Measurements from ENCODE around the gene MROH7. TPM values are rescaled to one million over a fixed set of nuclear protein-coding genes. Genes with fewer than 3 reads are reported as not detected.

The MROH7 gene
- polyA plus RNA-seq, 3 donors, result 1.1 TPM; not detected in 2

DNA sequence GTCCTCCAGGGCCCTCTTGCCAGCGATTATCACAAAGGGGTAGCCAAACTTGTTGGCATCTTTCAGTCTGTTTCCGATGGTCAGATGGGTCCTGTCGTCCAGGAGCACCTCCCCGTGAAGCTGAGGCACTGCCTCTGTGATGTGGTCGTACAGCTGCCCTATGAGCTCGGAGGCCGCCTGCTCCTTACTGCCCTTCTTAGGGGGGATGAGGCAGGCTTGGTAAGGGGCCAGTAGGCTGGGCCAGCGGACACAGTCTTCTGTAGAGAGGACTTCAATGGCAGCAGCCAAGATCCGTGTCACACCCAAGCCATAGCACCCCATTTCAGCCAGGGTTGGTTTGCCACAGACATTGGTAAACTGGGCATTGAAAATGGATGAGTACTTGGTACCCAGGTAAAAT lies 116.2 kb downstream of the MROH7 start:
- Histone ChIP-seq H3K36me3 (replicated peaks in 1 of 2; ENCODE audit: control insufficient read depth in 1 of 2, insufficient read depth in 2 of 2, low read length in 2 of 2) (peaks cover 14 to 33% of the 10 kb centered on the region in 2 donors), H3K79me2 (ENCODE audit: insufficient read depth, low read length) (peaks cover 8% of the 10 kb centered on the region), H3K4me1 (ENCODE audit: control insufficient read depth in 1 of 2, insufficient read depth in 2 of 2, low read length in 2 of 2) (no peaks in the 10 kb centered on the region), H3K9me3 (replicated peaks in 1 of 2; ENCODE audit: control insufficient read depth in 1 of 2, insufficient read depth in 1 of 2, low read length in 2 of 2) (no peaks in the 10 kb centered on the region), H3K27me3 (ENCODE audit: control insufficient read depth in 2 of 2, insufficient read depth in 2 of 2, low read length in 2 of 2) (no peaks in the 10 kb centered on the region), H4K20me1 (ENCODE audit: insufficient read depth, low read length) (no peaks in the 10 kb centered on the region), H3K4me2 (replicated peaks; ENCODE audit: extremely low read depth, low read length, poor library complexity, severe bottlenecking) (no peak overlapping the region), H3K27ac (ENCODE audit: low read depth in 1 of 2, low read length in 2 of 2) (no peak overlapping the region), H3K9ac (ENCODE audit: insufficient read depth, low read length, poor library complexity, severe bottlenecking) (no peak overlapping the region), H3K4me3 (replicated peaks in 1 of 3; ENCODE audit: low read depth in 2 of 3, low read length in 3 of 3) (no peak overlapping the region), H2AFZ (ENCODE audit: insufficient read depth, low read depth, low read length, poor library complexity, severe bottlenecking) (no peak overlapping the region)
- 99% methylated on average over 7 of the region's 9 CpGs for WGBS (ENCODE audit: insufficient coverage)
- no peak overlapping the region for H3K4me3 Mint-ChIP-seq
- peaks cover 23 to 27% of the 10 kb centered on the region in 2 donors for H3K36me3 Mint-ChIP-seq
- no peak for DNase-seq
- H3K4me1 Mint-ChIP-seq, result peaks cover 2% of the 10 kb centered on the region
- H3K27ac Mint-ChIP-seq, result no peak overlapping the region
- TF ChIP-seq, protein P1, sequence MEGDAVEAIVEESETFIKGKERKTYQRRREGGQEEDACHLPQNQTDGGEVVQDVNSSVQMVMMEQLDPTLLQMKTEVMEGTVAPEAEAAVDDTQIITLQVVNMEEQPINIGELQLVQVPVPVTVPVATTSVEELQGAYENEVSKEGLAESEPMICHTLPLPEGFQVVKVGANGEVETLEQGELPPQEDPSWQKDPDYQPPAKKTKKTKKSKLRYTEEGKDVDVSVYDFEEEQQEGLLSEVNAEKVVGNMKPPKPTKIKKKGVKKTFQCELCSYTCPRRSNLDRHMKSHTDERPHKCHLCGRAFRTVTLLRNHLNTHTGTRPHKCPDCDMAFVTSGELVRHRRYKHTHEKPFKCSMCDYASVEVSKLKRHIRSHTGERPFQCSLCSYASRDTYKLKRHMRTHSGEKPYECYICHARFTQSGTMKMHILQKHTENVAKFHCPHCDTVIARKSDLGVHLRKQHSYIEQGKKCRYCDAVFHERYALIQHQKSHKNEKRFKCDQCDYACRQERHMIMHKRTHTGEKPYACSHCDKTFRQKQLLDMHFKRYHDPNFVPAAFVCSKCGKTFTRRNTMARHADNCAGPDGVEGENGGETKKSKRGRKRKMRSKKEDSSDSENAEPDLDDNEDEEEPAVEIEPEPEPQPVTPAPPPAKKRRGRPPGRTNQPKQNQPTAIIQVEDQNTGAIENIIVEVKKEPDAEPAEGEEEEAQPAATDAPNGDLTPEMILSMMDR (IDR thresholded peaks at IDR 0.05), result no peak
- peaks cover 0 to 1% (median 0%) of the 10 kb centered on the region in 3 donors for H3K27me3 Mint-ChIP-seq (ENCODE audit: low read depth in 3 of 3)
- no peaks in the 10 kb centered on the region for H3K9me3 Mint-ChIP-seq
- intact Hi-C loops (cut with micrococcal nuclease), result no loop called here

DNA sequence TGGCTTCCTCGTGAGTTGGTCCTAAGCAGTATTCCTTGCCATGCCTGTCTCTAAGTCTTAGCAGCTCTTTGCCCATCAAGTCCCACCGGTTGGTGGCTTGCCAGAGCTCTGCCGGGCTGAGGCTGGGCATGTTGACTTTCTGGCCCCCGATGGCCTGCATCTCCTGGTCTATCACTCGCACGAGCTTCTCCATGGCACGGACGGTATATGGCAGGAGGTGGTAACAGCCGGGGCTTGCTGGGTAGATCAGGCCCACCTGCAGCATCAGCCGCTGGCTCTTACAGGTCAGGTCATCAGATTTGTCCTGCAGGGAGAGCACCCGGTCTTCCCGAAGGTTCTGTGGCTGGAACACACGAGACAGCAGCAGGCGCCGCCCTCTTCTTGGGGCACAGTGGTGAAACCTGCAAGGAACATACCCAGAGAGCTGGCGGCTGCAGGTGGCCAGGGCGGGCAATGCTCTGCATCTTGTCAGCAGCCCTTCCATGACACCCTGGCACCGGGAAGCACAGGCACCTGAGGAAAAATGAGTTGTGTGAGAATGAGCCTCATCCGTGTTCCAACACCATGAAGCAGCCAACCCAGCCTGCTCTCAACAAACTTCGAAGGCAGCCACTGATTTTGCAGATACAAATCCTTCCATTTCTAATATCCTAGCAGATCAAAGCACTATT lies 117.2 kb downstream of the MROH7 start:
- Mint-ChIP-seq H3K9me3 (no peaks in the 10 kb centered on the region), H3K4me1 (peaks cover 11% of the 10 kb centered on the region), H3K27ac (no peak overlapping the region), H3K36me3 (peaks cover 23 to 27% of the 10 kb centered on the region in 2 donors), H3K4me3 (no peak overlapping the region), H3K27me3 (ENCODE audit: low read depth in 3 of 3) (peaks cover 0 to 1% (median 0%) of the 10 kb centered on the region in 3 donors)
- H3K9ac ChIP-seq (ENCODE audit: insufficient read depth, low read length, poor library complexity, severe bottlenecking), result no peak overlapping the region
- intact Hi-C loops (cut with micrococcal nuclease), result no loop called here
- H3K36me3 ChIP-seq (replicated peaks in 1 of 2; ENCODE audit: control insufficient read depth in 1 of 2, insufficient read depth in 2 of 2, low read length in 2 of 2), result peaks cover 14 to 33% of the 10 kb centered on the region in 2 donors
- H3K4me2 ChIP-seq (replicated peaks; ENCODE audit: extremely low read depth, low read length, poor library complexity, severe bottlenecking), result no peak overlapping the region
- no peak for DNase-seq
- no peaks in the 10 kb centered on the region for H3K27me3 ChIP-seq (ENCODE audit: control insufficient read depth in 2 of 2, insufficient read depth in 2 of 2, low read length in 2 of 2)
- no peak overlapping the region for H3K27ac ChIP-seq (ENCODE audit: low read depth in 1 of 2, low read length in 2 of 2)
- peaks cover 14% of the 10 kb centered on the region for H3K79me2 ChIP-seq (ENCODE audit: insufficient read depth, low read length)
- peaks cover 4 to 5% of the 10 kb centered on the region in 2 donors for H3K4me1 ChIP-seq (ENCODE audit: control insufficient read depth in 1 of 2, insufficient read depth in 2 of 2, low read length in 2 of 2)
- no peaks in the 10 kb centered on the region for H4K20me1 ChIP-seq (ENCODE audit: insufficient read depth, low read length)
- TF ChIP-seq, protein P1 (IDR thresholded peaks at IDR 0.05), result no peak
- H2AFZ ChIP-seq (ENCODE audit: insufficient read depth, low read depth, low read length, poor library complexity, severe bottlenecking), result no peak overlapping the region
- no peak overlapping the region for H3K4me3 ChIP-seq (replicated peaks in 1 of 3; ENCODE audit: low read depth in 2 of 3, low read length in 3 of 3)
- H3K9me3 ChIP-seq (replicated peaks in 1 of 2; ENCODE audit: control insufficient read depth in 1 of 2, insufficient read depth in 1 of 2, low read length in 2 of 2), result no peaks in the 10 kb centered on the region
- 99% methylated on average over 16 of the region's 20 CpGs for WGBS (ENCODE audit: insufficient coverage)

Other genes starting within 250 kb of the MROH7 start
- 10 to 100 TPM in 1 of 3 donors, 1 to 10 TPM in 2; 4.1 to 30.7 (median 4.3) TPM for gene SSBP3, start 235.4 kb upstream of the MROH7 start, polyA plus RNA-seq
- gene ACOT11, start 93.6 kb upstream of the MROH7 start, polyA plus RNA-seq, result 1 to 10 TPM in 1 of 3 donors, under 1 TPM in 2; 0.18 to 2.1 (median 0.79) TPM
- not detected for gene FAM151A, start 18.3 kb upstream of the MROH7 start, polyA plus RNA-seq
- gene TTC4, start 74.1 kb downstream of the MROH7 start, polyA plus RNA-seq, result 10 to 100 TPM in 2 of 3 donors, 1 to 10 TPM in 1; 9.2 to 13.3 (median 12.4) TPM
- 1 to 10 TPM in 1 of 3 donors, under 1 TPM in 2; 0.73 to 1.2 (median 0.92) TPM for gene PARS2, start 122.7 kb downstream of the MROH7 start, polyA plus RNA-seq
- gene TTC22, start 159.5 kb downstream of the MROH7 start, polyA plus RNA-seq, result under 1 TPM in 1 of 3 donors, not detected in 2; 0.04 TPM
- 1 to 10 TPM in 2 of 3 donors, under 1 TPM in 1; 0.48 to 3.5 (median 3.0) TPM for gene DHCR24, start 245.4 kb downstream of the MROH7 start, polyA plus RNA-seq